IMR-90 (cell line): ENCODE data around the gene DEFB124.

Experiments
- BHLHE40 ChIP-seq: fragments of 150-350 bp; IDR thresholded peaks from 2 replicates; pipeline ENCODE4 v1.6.1; 2016; ENCODE audit warnings: mild to moderate bottlenecking, low read depth, low read length
- CHD1 ChIP-seq: IDR thresholded peaks from 2 replicates; pipeline ENCODE4 v1.6.1; 2012; ENCODE audit warnings: low read depth, low read length, improper control_type of control experiment
- CTCF ChIP-seq: conservative IDR thresholded peaks from 2 replicates; pipeline ENCODE4 v1.5.1; 2012; ENCODE audit warnings: mild to moderate bottlenecking, low read depth, low read length, improper control_type of control experiment
- MXI1 ChIP-seq: IDR thresholded peaks from 2 replicates; pipeline ENCODE4 v1.6.1; 2012; ENCODE audit warnings: low read depth, mild to moderate bottlenecking, low read length, moderate library complexity, borderline replicate concordance
- POLR2A ChIP-seq: IDR thresholded peaks from 2 replicates; pipeline ENCODE4 v1.6.1; 2012; ENCODE audit warnings: mild to moderate bottlenecking, low read depth, low read length
- RCOR1 ChIP-seq: IDR thresholded peaks from 2 replicates; pipeline ENCODE4 v1.6.1; 2012; ENCODE audit warnings: mild to moderate bottlenecking, low read length, improper control_type of control experiment; ENCODE audit not compliant: insufficient replicate concordance
- RFX5 ChIP-seq: IDR thresholded peaks from 2 replicates; pipeline ENCODE4 v1.8.0; 2012; ENCODE audit warnings: low read depth, mild to moderate bottlenecking, low read length, moderate library complexity

- TF ChIP-seq POLR2A: no peak
- TF ChIP-seq CTCF: no peak
- no peak for TF ChIP-seq RFX5
- no peak for TF ChIP-seq BHLHE40
- TF ChIP-seq CHD1: no peak
- TF ChIP-seq MXI1: no peak
- TF ChIP-seq RCOR1: no peak
Observed at GRCh38 chr20:31516166-31516565, 41.2 kb upstream of the DEFB124 start.
